IPS-18a (cell line): ENCODE data around the gene FHIT.

Experiments
- H3K27ac ChIP-seq: one replicate; pipeline ENCODE4 v1.5.1; 2013; ENCODE audit warnings: low read length
- H3K27me3 ChIP-seq: one replicate; pipeline ENCODE4 v1.6.1; 2013; ENCODE audit warnings: mild to moderate bottlenecking, low read length; ENCODE audit not compliant: control insufficient read depth, insufficient read depth
- H3K36me3 ChIP-seq: one replicate; pipeline ENCODE4 v1.6.1; 2013; ENCODE audit warnings: low read depth, low read length; ENCODE audit not compliant: control insufficient read depth
- H3K4me1 ChIP-seq: one replicate; pipeline ENCODE4 v1.6.1; 2013; ENCODE audit warnings: low read depth, low read length; ENCODE audit not compliant: control insufficient read depth
- H3K4me3 ChIP-seq: one replicate; pipeline ENCODE4 v1.5.1; 2013; ENCODE audit warnings: low read length
- H3K9ac ChIP-seq: one replicate; pipeline ENCODE4 v1.6.1; 2013; ENCODE audit warnings: mild to moderate bottlenecking, low read length, moderate library complexity
- H3K9me3 ChIP-seq: one replicate; pipeline ENCODE4 v1.6.1; 2013; ENCODE audit warnings: low read depth, low read length; ENCODE audit not compliant: control insufficient read depth

Gene FHIT

GRCh38 chr3:60504827-60505457, 746.3 kb downstream of the FHIT start:
- H3K27me3 ChIP-seq: no peaks in the 10 kb centered on the region
- no peak overlapping the region for H3K9ac ChIP-seq
- H3K27ac ChIP-seq: no peak overlapping the region
- H3K9me3 ChIP-seq: no peaks in the 10 kb centered on the region
- no peak overlapping the region for H3K4me3 ChIP-seq
- H3K4me1 ChIP-seq: no peaks in the 10 kb centered on the region
- H3K36me3 ChIP-seq: no peaks in the 10 kb centered on the region

- Histone ChIP-seq H3K27ac (no peak overlapping the region), H3K4me3 (no peak overlapping the region), H3K9me3 (no peaks in the 10 kb centered on the region), H3K36me3 (no peaks in the 10 kb centered on the region), H3K4me1 (no peaks in the 10 kb centered on the region), H3K9ac (no peak overlapping the region), H3K27me3 (no peaks in the 10 kb centered on the region)
These were observed 749.9 kb downstream of the FHIT start for GRCh38 chr3:60501314-60501713.

DNA sequence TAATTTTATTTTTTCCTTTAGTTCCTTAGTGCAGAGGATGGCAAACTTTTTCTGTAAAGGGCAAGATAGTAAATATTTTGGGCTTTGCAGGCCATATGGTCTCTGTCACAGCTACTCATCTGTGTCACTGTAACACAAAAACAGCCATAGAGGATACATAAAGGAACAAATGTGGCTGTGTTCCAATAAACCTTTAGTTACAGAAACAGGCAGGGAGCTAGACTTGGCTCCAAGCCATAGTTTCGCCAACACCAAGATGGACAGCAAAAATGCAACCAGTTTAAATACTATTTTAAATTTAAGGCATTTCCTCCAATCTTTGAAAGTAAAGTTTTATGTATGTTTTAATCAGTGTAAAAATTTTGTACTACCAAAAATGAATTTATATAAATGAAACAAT, 753.4 kb downstream of the FHIT start:
- no peak overlapping the region for H3K27ac ChIP-seq
- H3K4me1 ChIP-seq: no peaks in the 10 kb centered on the region
- no peak overlapping the region for H3K4me3 ChIP-seq
- no peak overlapping the region for H3K9ac ChIP-seq
- H3K36me3 ChIP-seq: no peaks in the 10 kb centered on the region
- H3K9me3 ChIP-seq: no peaks in the 10 kb centered on the region
- H3K27me3 ChIP-seq: no peaks in the 10 kb centered on the region

DNA sequence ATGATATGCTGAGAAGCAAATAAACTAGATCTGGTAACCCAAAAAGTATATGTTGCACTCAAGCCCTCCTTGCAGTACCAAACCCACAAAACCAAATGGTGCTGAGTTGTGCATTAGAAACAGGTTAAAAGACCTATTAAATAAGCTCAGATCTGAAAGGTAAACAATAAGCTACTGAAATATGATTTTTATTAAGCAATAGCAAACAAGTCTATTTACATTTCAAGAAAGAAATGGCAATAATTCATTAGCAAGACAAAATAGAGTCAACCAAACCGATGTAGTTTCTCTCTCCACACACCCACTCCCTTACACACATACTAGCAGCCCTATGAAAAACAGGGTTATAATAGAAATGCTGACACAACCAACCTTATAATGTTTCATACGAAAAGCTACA, 760.3 kb downstream of the FHIT start:
- H3K9me3 ChIP-seq: no peaks in the 10 kb centered on the region
- H3K27me3 ChIP-seq: no peaks in the 10 kb centered on the region
- H3K4me1 ChIP-seq: no peaks in the 10 kb centered on the region
- no peak overlapping the region for H3K27ac ChIP-seq
- H3K4me3 ChIP-seq: no peak overlapping the region
- H3K9ac ChIP-seq: no peak overlapping the region
- H3K36me3 ChIP-seq: no peaks in the 10 kb centered on the region

- H3K9me3 ChIP-seq: no peaks in the 10 kb centered on the region
- no peaks in the 10 kb centered on the region for H3K36me3 ChIP-seq
- H3K27ac ChIP-seq: no peak overlapping the region
- H3K27me3 ChIP-seq: no peaks in the 10 kb centered on the region
- no peak overlapping the region for H3K9ac ChIP-seq
- no peak overlapping the region for H3K4me3 ChIP-seq
- H3K4me1 ChIP-seq: peaks cover 4% of the 10 kb centered on the region
These were observed 776.2 kb downstream of the FHIT start for GRCh38 chr3:60475096-60475495.

GRCh38 chr3:60469481-60469880, 781.8 kb downstream of the FHIT start:
- no peak overlapping the region for H3K9ac ChIP-seq
- H3K4me3 ChIP-seq: no peak overlapping the region
- no peaks in the 10 kb centered on the region for H3K27me3 ChIP-seq
- no peaks in the 10 kb centered on the region for H3K9me3 ChIP-seq
- H3K27ac ChIP-seq: no peak overlapping the region
- no peaks in the 10 kb centered on the region for H3K36me3 ChIP-seq
- peaks cover 4% of the 10 kb centered on the region for H3K4me1 ChIP-seq

GRCh38 chr3:60463685-60464084, 787.6 kb downstream of the FHIT start:
- H3K27me3 ChIP-seq: no peaks in the 10 kb centered on the region
- H3K27ac ChIP-seq: no peak overlapping the region
- H3K4me1 ChIP-seq: no peaks in the 10 kb centered on the region
- H3K4me3 ChIP-seq: no peak overlapping the region
- H3K9ac ChIP-seq: no peak overlapping the region
- no peaks in the 10 kb centered on the region for H3K36me3 ChIP-seq
- H3K9me3 ChIP-seq: no peaks in the 10 kb centered on the region

DNA sequence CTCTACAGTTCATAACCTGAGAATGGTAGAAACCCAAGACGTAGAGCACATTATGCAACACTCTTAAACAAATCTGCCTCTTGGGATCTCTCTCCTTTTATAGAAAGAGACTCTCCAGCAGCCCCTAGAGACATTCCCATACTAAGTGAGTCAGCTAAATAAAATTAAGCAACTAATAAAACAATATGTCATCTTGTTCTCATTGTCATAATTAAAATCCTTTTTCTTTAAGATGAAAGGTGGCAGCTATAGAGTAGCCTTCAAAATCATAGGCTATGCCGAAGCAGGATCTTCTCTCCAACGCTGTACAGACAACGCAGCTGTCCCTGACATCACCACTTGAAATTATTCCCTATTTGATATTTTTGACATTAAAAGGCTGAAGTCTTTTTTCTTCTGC, 790.0 kb downstream of the FHIT start:
- Histone ChIP-seq H3K27me3 (no peaks in the 10 kb centered on the region), H3K4me1 (no peaks in the 10 kb centered on the region), H3K4me3 (no peak overlapping the region), H3K36me3 (no peaks in the 10 kb centered on the region), H3K9ac (no peak overlapping the region), H3K9me3 (no peaks in the 10 kb centered on the region), H3K27ac (no peak overlapping the region)

GRCh38 chr3:60456180-60456579, 795.1 kb downstream of the FHIT start:
- Histone ChIP-seq H3K9ac (no peak overlapping the region), H3K9me3 (no peaks in the 10 kb centered on the region), H3K27me3 (no peaks in the 10 kb centered on the region), H3K27ac (no peak overlapping the region), H3K36me3 (no peaks in the 10 kb centered on the region), H3K4me3 (no peak overlapping the region), H3K4me1 (no peaks in the 10 kb centered on the region)

- Histone ChIP-seq H3K9ac (no peak overlapping the region), H3K27ac (no peak overlapping the region), H3K9me3 (no peaks in the 10 kb centered on the region), H3K4me3 (no peak overlapping the region), H3K27me3 (no peaks in the 10 kb centered on the region), H3K36me3 (no peaks in the 10 kb centered on the region), H3K4me1 (no peaks in the 10 kb centered on the region)
These were observed 797.9 kb downstream of the FHIT start for GRCh38 chr3:60453326-60453725.

GRCh38 chr3:60448696-60449095, 802.6 kb downstream of the FHIT start:
- H3K9ac ChIP-seq: no peak overlapping the region
- H3K9me3 ChIP-seq: no peaks in the 10 kb centered on the region
- H3K4me1 ChIP-seq: peaks cover 5% of the 10 kb centered on the region
- H3K36me3 ChIP-seq: no peaks in the 10 kb centered on the region
- no peak overlapping the region for H3K4me3 ChIP-seq
- H3K27ac ChIP-seq: no peak overlapping the region
- no peaks in the 10 kb centered on the region for H3K27me3 ChIP-seq

- Histone ChIP-seq H3K4me3 (no peak overlapping the region), H3K9ac (no peak overlapping the region), H3K4me1 (peaks cover 5% of the 10 kb centered on the region), H3K27ac (no peak overlapping the region), H3K36me3 (no peaks in the 10 kb centered on the region), H3K27me3 (no peaks in the 10 kb centered on the region), H3K9me3 (no peaks in the 10 kb centered on the region)
These were observed 805.8 kb downstream of the FHIT start for GRCh38 chr3:60445446-60445845.
